Effector memory CD8-positive, alpha-beta T cell (primary cell): ENCODE data around the gene FUBP3.
A peak's percentile ranks its signal among the peaks of the same experiment; 100 is the strongest.

ENCODE experiments used
- ATAC-seq: fragments of 150-1000 bp; cut with Tn5 transposase; replicated peaks from 2 replicates; pipeline ENCODE4 v1.10.0; 2021; ENCODE audit warnings: mild to moderate bottlenecking, moderate library complexity
- DNase-seq, 3 experiments: peaks; one replicate each; pipeline ENCODE4 v3.0.0; 2021
- H3K27ac Mint-ChIP-seq, 2 donors: one replicate each; pipeline ENCODE4 v1.8.0; 2022; ENCODE audit warnings: mild to moderate bottlenecking in 2 of 2, mixed read lengths in 2 of 2, moderate library complexity in 2 of 2
- H3K27me3 Mint-ChIP-seq, 2 donors: one replicate each; pipeline ENCODE4 v1.8.0; 2022; ENCODE audit warnings: mixed read lengths in 2 of 2
- H3K36me3 Mint-ChIP-seq: one replicate; pipeline ENCODE4 v1.8.0; 2022; ENCODE audit warnings: mild to moderate bottlenecking, moderate library complexity, mixed read lengths; ENCODE audit not compliant: insufficient read depth
- H3K4me1 Mint-ChIP-seq, 2 donors: one replicate each; pipeline ENCODE4 v1.8.0; 2022; ENCODE audit warnings: low read depth in 2 of 2, mixed read lengths in 2 of 2
- H3K4me3 Mint-ChIP-seq, 2 donors: one replicate each; pipeline ENCODE4 v1.8.0; 2022; ENCODE audit warnings: mild to moderate bottlenecking in 2 of 2, mixed read lengths in 2 of 2, moderate library complexity in 2 of 2
- H3K9me3 Mint-ChIP-seq, 2 donors: one replicate each; pipeline ENCODE4 v1.8.0; 2022; ENCODE audit warnings: mixed read lengths in 2 of 2

The FUBP3 gene

DNA sequence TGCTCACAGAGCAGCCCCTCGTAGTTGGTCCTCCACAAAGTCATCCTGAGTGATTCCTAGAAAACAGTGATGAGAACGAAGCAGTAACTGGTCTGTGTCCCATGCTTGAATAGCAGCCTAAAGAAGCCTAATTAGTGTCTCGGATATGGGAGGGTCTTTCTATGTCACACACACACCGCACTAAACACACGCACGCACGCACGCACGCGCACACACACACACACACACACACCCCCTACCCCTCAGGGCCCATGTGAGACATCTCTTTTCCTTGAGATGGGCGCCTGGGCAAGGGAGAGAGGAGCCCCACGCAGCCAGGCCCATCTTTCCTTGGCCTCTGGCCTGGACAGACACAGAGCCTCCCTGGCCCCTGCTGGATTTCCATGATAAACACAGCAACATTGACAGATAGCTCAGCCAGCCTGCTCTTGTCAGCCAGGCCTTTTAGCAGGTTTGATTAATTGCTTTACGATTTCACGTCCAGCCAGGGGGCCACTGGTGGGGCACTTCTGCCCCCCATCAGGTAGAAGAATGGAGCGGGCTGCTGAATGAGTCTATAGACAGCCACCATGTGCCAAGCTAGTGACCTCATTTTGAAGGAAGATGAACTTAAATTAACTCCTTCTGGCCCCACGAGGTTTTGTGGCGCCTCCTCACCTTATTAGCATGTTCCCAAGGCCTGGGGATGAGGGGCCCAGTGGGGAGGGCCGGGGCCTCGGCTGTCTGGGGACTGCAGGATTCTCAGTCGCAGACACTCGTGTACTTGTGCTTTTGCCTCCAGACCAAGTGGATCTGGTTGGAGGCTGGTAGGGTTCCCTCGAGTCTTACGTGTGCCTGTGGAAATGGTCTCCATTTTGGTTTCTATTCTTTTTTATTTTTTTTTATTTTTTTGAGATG, 48.8 kb downstream of the FUBP3 start:
- Mint-ChIP-seq H3K27ac (no peak overlapping the region), H3K36me3 (peaks cover 58% of the 10 kb centered on the region), H3K4me3 (no peak overlapping the region), H3K4me1 (no peaks in the 10 kb centered on the region), H3K27me3 (no peaks in the 10 kb centered on the region), H3K9me3 (no peaks in the 10 kb centered on the region)
- ATAC-seq (no peak), DNase-seq (no peak)

DNA sequence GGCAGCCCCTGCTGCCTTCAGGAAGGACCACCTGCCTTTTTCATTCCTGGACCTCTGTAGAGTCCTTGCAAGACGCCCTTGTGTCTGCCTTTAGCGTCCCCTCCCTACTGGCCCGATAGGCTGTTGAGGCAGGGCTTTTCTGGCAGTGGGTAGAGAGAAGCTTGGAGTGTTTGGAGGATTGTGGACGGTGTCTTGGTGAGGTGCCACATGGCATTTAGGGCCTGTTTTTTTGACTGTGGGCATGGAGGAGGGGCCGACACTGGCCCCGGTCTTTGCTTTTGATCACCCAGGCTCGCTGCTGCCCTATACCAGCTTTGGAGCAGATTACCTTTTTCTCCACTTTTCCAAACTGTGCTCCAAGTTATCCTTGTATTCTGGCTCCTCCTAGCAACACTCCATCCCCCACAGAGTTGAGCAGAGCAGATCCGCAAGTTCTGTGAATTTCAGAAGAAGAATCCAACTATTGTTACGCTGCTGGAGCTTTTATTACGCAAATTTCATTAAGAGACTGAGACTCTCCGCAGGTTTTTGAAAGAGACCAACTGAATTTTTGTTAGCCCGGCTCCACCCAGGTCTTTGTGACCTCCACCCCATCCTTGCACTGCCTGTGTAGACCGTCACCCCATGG, 50.2 kb downstream of the FUBP3 start:
- ATAC-seq (no peak), DNase-seq (no peak)
- Mint-ChIP-seq H3K4me3 (no peak overlapping the region), H3K4me1 (no peaks in the 10 kb centered on the region), H3K27ac (no peak overlapping the region), H3K36me3 (peaks cover 44% of the 10 kb centered on the region), H3K9me3 (no peaks in the 10 kb centered on the region), H3K27me3 (no peaks in the 10 kb centered on the region)

DNA sequence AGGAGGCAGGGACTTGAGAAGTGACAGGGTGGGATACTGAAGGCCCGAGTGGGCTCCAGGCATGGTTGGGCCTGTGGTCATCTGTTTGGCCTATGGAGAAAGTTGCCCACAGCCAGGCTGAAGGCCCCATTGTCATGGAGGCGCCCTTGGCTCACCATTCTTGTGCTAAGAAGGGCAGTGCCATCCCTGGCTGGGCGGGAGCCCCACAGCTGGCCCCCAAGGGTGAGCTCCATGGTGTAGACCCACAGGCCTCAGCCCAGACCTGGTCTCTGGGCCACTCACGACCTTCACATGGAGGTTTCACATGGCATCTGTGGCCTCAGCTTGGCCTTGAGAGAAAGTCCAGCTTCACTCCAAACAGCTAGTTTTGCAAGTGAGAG, 50.7 kb downstream of the FUBP3 start:
- ATAC-seq = no peak
- Mint-ChIP-seq H3K4me3 (no peak overlapping the region), H3K36me3 (peaks cover 40% of the 10 kb centered on the region)

GRCh38 chr9:130630506-130631330, 51.3 kb downstream of the FUBP3 start:
- H3K9me3 Mint-ChIP-seq = no peaks in the 10 kb centered on the region
- peak overlapping the region in 1 of 2 donors; percentile 22 for H3K27ac Mint-ChIP-seq
- H3K4me3 Mint-ChIP-seq = no peak overlapping the region
- no peaks in the 10 kb centered on the region for H3K4me1 Mint-ChIP-seq
- ATAC-seq (no peak), DNase-seq (no peak)
- H3K36me3 Mint-ChIP-seq = peaks cover 36% of the 10 kb centered on the region
- H3K27me3 Mint-ChIP-seq = no peaks in the 10 kb centered on the region

More for the DNA sequence above, 50.7 kb downstream of the FUBP3 start:
- no peaks in the 10 kb centered on the region for H3K27me3 Mint-ChIP-seq
- DNase-seq = no peak
- no peaks in the 10 kb centered on the region for H3K9me3 Mint-ChIP-seq
- H3K4me1 Mint-ChIP-seq = no peaks in the 10 kb centered on the region
- no peak overlapping the region for H3K27ac Mint-ChIP-seq

GRCh38 chr9:130631331-130632080, 52.1 kb downstream of the FUBP3 start:
- Mint-ChIP-seq H3K36me3 (peaks cover 33% of the 10 kb centered on the region), H3K4me3 (no peak overlapping the region), H3K27ac (peak overlapping the region; percentile 22 to 44), H3K4me1 (no peaks in the 10 kb centered on the region), H3K9me3 (no peaks in the 10 kb centered on the region), H3K27me3 (no peaks in the 10 kb centered on the region)
- DNase-seq (no peak), ATAC-seq (no peak)

DNA sequence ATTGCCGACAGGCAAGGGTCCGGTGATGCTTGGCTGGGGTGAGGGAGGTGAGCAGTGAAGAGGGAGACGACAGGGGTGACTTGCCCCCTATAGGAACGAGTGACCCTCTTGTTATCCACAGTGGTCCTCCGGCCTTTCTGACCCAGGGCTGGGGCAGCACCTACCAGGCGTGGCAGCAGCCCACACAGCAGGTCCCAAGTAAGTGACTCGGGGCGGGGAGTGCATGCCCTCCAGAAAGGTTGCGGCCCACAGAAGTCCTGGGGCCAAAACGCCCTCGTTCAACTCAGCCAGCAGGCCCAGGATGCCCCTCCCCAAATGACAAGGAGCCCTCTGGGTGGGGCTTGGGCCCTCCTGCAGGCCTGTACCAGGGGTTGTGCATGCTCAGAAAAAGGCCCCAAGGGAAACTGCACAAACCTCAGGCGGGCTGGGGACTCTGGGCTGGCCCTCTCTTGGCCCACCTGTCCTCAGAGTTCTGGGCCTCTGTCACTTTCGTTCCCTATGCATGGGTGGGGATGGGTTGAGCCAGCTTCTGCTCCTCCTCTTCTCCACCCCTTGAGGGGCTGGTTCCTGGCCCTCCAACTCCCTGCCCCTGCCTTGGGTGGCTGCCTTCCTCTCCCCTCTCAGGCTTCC, 52.8 kb downstream of the FUBP3 start:
- H3K27ac Mint-ChIP-seq = peak overlapping the region in 1 of 2 donors; percentile 65
- no peaks in the 10 kb centered on the region for H3K9me3 Mint-ChIP-seq
- no peak overlapping the region for H3K4me3 Mint-ChIP-seq
- peaks cover 37% of the 10 kb centered on the region for H3K36me3 Mint-ChIP-seq
- no peak for DNase-seq
- H3K4me1 Mint-ChIP-seq = no peaks in the 10 kb centered on the region
- no peaks in the 10 kb centered on the region for H3K27me3 Mint-ChIP-seq
- ATAC-seq = no peak

GRCh38 chr9:130632841-130633240, 53.5 kb downstream of the FUBP3 start:
- no peak for DNase-seq
- no peak for ATAC-seq
- Mint-ChIP-seq H3K9me3 (no peaks in the 10 kb centered on the region), H3K36me3 (peaks cover 34% of the 10 kb centered on the region), H3K4me1 (no peaks in the 10 kb centered on the region), H3K27me3 (no peaks in the 10 kb centered on the region), H3K4me3 (no peak overlapping the region), H3K27ac (peak overlapping the region in 1 of 2 donors; percentile 65)

DNA sequence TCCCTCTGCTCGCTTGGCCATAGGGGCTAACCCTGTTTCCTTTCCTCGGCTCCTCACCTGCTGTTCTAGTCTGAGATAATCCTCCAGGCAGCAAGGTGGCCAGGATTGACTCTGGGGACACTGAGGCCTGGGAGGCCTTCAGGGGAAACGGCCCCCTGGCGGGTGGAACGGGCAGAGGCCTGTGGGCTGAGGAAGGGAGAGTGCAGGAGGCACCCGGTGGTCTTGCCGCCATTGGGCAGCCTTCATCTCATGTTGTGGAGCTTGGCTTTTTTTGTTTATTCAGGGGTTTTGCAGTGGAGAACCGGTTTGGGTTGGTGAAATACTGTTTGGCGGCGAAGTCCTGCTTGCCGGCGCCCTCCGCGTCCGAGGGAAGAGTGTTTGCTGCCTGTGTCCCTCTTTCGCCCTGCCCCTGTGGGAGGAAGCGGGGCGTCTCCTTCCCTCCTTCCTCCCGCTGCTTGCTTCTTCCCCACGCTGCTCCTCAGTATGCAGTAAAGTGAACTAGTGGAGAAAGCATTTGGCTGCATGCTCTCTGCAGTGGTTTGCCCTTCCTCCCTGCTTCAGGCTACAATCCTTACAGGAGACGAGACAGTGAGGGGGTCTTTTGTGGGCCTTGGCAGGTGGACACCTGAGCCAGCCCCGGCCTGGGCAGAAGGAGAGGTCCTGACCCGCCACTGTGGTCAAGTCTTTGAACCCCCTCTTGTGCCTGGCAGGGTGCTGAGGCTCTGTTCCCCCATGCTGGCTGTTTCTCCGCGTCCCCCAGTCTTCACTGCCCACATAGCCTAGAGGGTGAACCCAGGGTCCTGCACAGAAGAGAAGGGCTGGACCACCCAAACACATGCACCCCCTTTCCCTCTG, 54.2 kb downstream of the FUBP3 start:
- Mint-ChIP-seq H3K36me3 (peaks cover 30% of the 10 kb centered on the region), H3K4me3 (no peak overlapping the region), H3K9me3 (no peaks in the 10 kb centered on the region), H3K27me3 (no peaks in the 10 kb centered on the region), H3K27ac (no peak overlapping the region), H3K4me1 (no peaks in the 10 kb centered on the region)
- DNase-seq = no peak
- no peak for ATAC-seq

GRCh38 chr9:130634191-130634768, 54.9 kb downstream of the FUBP3 start:
- no peaks in the 10 kb centered on the region for H3K9me3 Mint-ChIP-seq
- DNase-seq (no peak), ATAC-seq (no peak)
- H3K36me3 Mint-ChIP-seq = peaks cover 27% of the 10 kb centered on the region
- H3K4me1 Mint-ChIP-seq = no peaks in the 10 kb centered on the region
- no peaks in the 10 kb centered on the region for H3K27me3 Mint-ChIP-seq
- no peak overlapping the region for H3K4me3 Mint-ChIP-seq
- H3K27ac Mint-ChIP-seq = no peak overlapping the region

DNA sequence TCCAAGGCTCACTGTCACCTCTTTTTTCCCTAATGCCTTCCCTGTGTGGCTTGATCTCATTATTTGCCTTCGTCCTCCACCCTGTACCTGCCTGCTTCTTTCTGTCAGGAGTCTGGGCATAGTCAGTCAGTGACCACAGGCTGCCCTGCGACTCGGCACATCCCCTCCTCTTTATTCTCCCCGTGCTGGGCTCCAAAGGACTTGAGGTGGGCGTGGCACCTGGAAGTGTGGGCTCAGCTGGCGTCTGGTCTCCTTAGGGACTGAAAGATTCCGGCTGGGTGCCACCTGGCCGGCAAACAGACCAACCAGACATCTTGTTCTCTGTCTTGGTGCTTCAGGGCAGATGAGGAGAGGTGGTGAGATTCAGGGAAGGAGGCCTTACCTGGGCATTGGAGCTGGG, 55.4 kb downstream of the FUBP3 start:
- peaks cover 27% of the 10 kb centered on the region for H3K36me3 Mint-ChIP-seq
- DNase-seq (no peak), ATAC-seq (no peak)
- H3K27me3 Mint-ChIP-seq = no peaks in the 10 kb centered on the region
- no peak overlapping the region for H3K27ac Mint-ChIP-seq
- no peaks in the 10 kb centered on the region for H3K4me1 Mint-ChIP-seq
- H3K9me3 Mint-ChIP-seq = no peaks in the 10 kb centered on the region
- no peak overlapping the region for H3K4me3 Mint-ChIP-seq

- Mint-ChIP-seq H3K36me3 (peaks cover 26% of the 10 kb centered on the region), H3K27me3 (no peaks in the 10 kb centered on the region), H3K9me3 (no peaks in the 10 kb centered on the region), H3K4me3 (no peak overlapping the region), H3K27ac (no peak overlapping the region), H3K4me1 (no peaks in the 10 kb centered on the region)
- DNase-seq = no peak
- ATAC-seq = no peak
These were observed 55.9 kb downstream of the FUBP3 start for GRCh38 chr9:130635306-130635705.
